AG09309 (cell line): ENCODE results near the gene GPRIN2.
"Not testable (repeated sequence)": the region's sequence is repeated elsewhere in the genome, so short reads cannot be mapped to it uniquely, and the experiment has no call there.

Experiments
- DNase-seq: peaks from one replicate; pipeline ENCODE4 v3.0.0-alpha.2; 2010; ENCODE audit warnings: low read depth
- H3K4me3 ChIP-seq: 2 replicates; pipeline ENCODE4 v1.5.1; 2011; ENCODE audit warnings: mild to moderate bottlenecking, low read depth, low read length, moderate library complexity; ENCODE audit not compliant: control insufficient read depth
- TF ChIP-seq, protein P1 (sequence below): IDR thresholded peaks from 2 replicates; pipeline ENCODE4 v1.5.1; 2011; ENCODE audit warnings: mild to moderate bottlenecking, low read depth, low read length, inconsistent platforms; ENCODE audit not compliant: insufficient read depth, control insufficient read depth; ENCODE audit errors: missing control alignments

Gene GPRIN2

GRCh38 chr10:46577624-46578473 is 21.4 kb upstream of the GPRIN2 start:
- DNase-seq: not testable (repeated sequence)

DNA sequence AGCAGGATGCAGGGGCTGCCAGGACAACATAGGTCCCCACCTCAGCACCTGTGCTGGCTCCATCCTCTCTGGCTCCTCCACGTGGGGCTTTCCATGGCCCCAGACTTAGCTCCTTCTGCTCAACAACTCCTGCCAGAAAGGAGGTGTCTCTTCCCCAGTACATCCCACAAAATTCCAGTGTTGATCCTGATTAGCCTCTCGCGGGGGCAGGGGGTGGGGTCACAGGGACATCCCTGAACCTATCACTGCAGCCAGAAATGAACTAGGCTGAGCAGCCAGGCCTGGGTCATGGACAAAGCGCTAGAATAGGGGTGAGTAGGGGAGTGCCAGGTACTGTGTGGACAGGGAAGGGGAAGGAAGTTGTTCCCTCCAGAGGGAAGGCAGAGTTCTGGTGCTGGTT is 17.4 kb upstream of the GPRIN2 start:
- H3K4me3 ChIP-seq, DNase-seq: not testable (repeated sequence)

More at GRCh38 chr10:46577624-46578473, 21.4 kb upstream of the GPRIN2 start:
- not testable (repeated sequence) for H3K4me3 ChIP-seq

GRCh38 chr10:46573314-46573713 is 16.9 kb upstream of the GPRIN2 start:
- H3K4me3 ChIP-seq: not testable (repeated sequence)
- DNase-seq: peak; percentile 32

DNA sequence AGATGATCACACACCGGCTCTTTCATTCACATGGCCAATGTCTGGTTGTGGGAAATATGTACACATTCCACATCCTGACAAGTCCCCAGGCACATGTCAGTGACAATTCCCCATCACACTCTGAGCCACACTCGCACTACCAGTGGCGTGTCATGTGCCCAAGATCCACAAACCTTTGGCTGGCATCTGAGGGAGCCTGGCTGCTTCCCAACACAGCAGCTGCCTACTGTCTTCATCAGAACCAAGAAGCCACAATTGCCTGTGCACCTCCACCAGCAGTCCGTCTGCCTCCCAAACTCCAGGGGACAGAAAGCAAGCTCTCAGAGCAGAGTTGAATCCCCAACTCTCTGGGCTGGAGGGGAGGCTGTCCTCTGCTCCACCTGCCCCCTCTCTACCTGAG is 16.3 kb upstream of the GPRIN2 start:
- H3K4me3 ChIP-seq, DNase-seq: not testable (repeated sequence)

DNA sequence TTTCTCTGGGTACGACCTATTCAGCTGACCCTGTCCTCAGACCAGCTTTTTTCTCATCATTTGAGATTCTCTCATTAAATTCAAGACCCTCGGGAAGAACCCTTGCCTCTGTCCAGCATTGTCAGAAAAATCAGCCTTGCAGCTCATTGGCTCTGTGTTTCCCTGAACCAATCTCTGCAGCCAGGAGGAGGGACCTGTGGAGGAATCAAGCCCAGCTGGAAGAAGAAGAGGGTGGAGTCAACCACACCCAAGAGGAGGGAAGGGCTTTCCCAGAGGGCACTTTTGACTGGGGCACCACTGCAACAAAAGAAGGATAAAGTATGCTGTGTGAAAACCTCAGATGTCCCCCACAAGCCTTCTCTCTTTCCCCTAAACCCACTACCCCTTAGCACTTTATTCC is 14.2 kb upstream of the GPRIN2 start:
- DNase-seq, H3K4me3 ChIP-seq: not testable (repeated sequence)

GRCh38 chr10:46567151-46567550 is 10.7 kb upstream of the GPRIN2 start:
- not testable (repeated sequence) for H3K4me3 ChIP-seq, DNase-seq

DNA sequence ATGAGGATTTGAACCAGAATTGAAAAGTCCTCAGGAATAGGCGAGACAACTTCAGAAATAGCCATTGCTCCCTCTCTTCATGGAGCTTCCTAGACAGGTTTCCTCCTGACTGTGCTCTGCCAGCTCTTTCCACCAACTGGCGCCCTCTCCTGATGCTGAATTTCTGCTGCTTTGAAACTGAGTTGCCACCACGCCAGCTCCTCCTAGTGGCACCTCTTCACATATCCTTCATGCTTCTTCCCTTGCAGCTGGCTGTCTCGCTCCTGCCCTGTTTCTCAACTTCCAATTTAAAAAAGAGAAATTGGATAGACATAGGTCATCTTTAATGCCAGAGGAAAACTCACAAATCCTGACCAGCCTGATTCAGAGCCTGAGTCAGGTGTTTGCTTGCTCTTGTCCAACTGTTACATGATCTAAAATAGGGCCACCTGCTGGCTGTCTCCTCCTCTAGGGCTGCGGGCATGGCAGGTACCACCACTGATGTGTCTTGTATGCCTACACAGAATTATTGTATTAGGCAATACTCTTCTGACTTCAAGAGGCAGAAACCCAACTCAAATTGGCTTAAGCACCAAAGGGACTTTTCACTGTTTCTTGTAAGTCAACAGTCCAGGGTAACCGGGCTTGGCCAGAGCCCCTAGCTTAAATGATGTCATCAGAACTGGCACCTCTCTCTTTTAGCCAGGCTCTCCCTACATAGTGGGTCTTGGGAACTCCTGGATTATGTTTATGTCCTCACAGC is 9.3 kb upstream of the GPRIN2 start:
- TF ChIP-seq, protein P1, sequence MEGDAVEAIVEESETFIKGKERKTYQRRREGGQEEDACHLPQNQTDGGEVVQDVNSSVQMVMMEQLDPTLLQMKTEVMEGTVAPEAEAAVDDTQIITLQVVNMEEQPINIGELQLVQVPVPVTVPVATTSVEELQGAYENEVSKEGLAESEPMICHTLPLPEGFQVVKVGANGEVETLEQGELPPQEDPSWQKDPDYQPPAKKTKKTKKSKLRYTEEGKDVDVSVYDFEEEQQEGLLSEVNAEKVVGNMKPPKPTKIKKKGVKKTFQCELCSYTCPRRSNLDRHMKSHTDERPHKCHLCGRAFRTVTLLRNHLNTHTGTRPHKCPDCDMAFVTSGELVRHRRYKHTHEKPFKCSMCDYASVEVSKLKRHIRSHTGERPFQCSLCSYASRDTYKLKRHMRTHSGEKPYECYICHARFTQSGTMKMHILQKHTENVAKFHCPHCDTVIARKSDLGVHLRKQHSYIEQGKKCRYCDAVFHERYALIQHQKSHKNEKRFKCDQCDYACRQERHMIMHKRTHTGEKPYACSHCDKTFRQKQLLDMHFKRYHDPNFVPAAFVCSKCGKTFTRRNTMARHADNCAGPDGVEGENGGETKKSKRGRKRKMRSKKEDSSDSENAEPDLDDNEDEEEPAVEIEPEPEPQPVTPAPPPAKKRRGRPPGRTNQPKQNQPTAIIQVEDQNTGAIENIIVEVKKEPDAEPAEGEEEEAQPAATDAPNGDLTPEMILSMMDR: peak; percentile 88
- not testable (repeated sequence) for H3K4me3 ChIP-seq
- DNase-seq: peak; percentile 68

DNA sequence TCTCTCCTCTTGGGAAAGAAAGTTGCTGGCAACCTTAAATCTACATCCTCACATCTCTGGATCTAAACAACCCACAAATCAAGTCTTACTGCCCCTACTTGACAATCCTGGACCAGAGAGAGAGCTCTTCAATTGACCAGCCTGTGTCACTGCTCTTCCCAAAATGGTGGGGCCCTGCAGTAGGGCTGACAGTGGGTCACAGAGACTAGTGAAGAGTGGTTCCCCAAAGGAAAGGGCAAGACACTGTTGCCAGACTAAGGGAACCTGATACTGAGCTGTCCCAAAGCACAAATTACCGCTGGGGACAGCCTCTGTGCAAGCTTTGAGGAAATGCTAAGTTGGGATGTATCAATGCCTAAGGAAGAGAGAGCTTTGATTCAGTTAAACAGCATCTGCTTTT is 4.5 kb upstream of the GPRIN2 start:
- no peak overlapping the region for H3K4me3 ChIP-seq
- TF ChIP-seq, protein P1: no peak
- DNase-seq: no peak

- TF ChIP-seq, protein P1: no peak
- no peak for DNase-seq
- no peak overlapping the region for H3K4me3 ChIP-seq
These were observed 3.9 kb upstream of the GPRIN2 start for GRCh38 chr10:46560381-46560780.

GRCh38 chr10:46559231-46559671 is 2.8 kb upstream of the GPRIN2 start:
- TF ChIP-seq, protein P1: no peak
- DNase-seq: no peak
- H3K4me3 ChIP-seq: no peak overlapping the region
